ENCODE measurements around the gene CHRNE. TPM values are rescaled to one million over a fixed set of nuclear protein-coding genes. Genes with fewer than 3 reads are reported as not detected.
"Not testable (repeated sequence)": the region's sequence is repeated elsewhere in the genome, so short reads cannot be mapped to it uniquely, and the experiment has no call there.

The CHRNE gene
- total RNA-seq, 1 experiment from 2014 or later, result 0.31 TPM

- Histone ChIP-seq H4K91ac (ENCODE audit: insufficient read length, low read depth, low read length) (no peak overlapping the region), H2BK120ac (ENCODE audit: low read depth, low read length, poor library complexity, severe bottlenecking) (no peak overlapping the region), H3K27me3 (ENCODE audit: insufficient read depth, low read length) (no peaks in the 10 kb centered on the region), H4K8ac (replicated peaks; ENCODE audit: insufficient read length, low read depth, low read length) (no peak overlapping the region), H3K14ac (ENCODE audit: insufficient read depth, low read length) (no peak overlapping the region), H2BK12ac (ENCODE audit: insufficient read length, low read depth, low read length) (no peak overlapping the region), H3K23ac (ENCODE audit: insufficient read length, low read depth, low read length) (no peak overlapping the region), H3K9ac (ENCODE audit: extremely low read depth, insufficient read length, low read length) (no peak overlapping the region), H4K5ac (ENCODE audit: insufficient read length, low read depth, low read length) (no peak overlapping the region), H2BK15ac (ENCODE audit: low read depth, low read length) (no peak overlapping the region), H3K23me2 (ENCODE audit: insufficient read length, low read depth, low read length, poor library complexity, severe bottlenecking) (no peaks in the 10 kb centered on the region), H2BK20ac (ENCODE audit: low read depth, low read length, poor library complexity, severe bottlenecking) (no peak overlapping the region), H3K27ac (ENCODE audit: insufficient read length, low read depth, low read length) (no peak overlapping the region), H3K79me1 (ENCODE audit: insufficient read depth, low read depth, low read length, poor library complexity, severe bottlenecking) (no peaks in the 10 kb centered on the region), H2BK5ac (ENCODE audit: insufficient read length, low read length) (no peak overlapping the region), H3K56ac (ENCODE audit: insufficient read length, low read depth, low read length) (no peak overlapping the region), H3K4me1 (ENCODE audit: insufficient read depth, low read length) (no peaks in the 10 kb centered on the region; the same call in 1 of the 2 replicates), H3K79me2 (ENCODE audit: insufficient read depth, low read length) (peaks cover 2% of the 10 kb centered on the region; the same call in 1 of the 2 replicates), H3K9me3 (ENCODE audit: control insufficient read depth, low read depth, low read length) (no peaks in the 10 kb centered on the region), H4K20me1 (ENCODE audit: control insufficient read depth, insufficient read depth, insufficient read length) (no peaks in the 10 kb centered on the region), H3K4ac (ENCODE audit: low read depth, low read length) (no peak overlapping the region), H2AK5ac (ENCODE audit: insufficient read length, low read length) (no peak overlapping the region), H3K4me2 (ENCODE audit: insufficient read depth, insufficient read length, low read length) (no peak overlapping the region), H2AFZ (ENCODE audit: low read length) (no peak overlapping the region), H3T11ph (ENCODE audit: low read length) (no peak overlapping the region), H3K18ac (ENCODE audit: insufficient read length, low read depth, low read length) (no peak overlapping the region)
- WGBS (ENCODE audit: extremely low coverage, insufficient read length, low lambda C conversion rate), result no CpG with 5 or more reads among the region's 2 CpGs
- Mint-ChIP-seq H3K4me3 (no peak overlapping the region), H3K27me3 (ENCODE audit: low read depth) (no peaks in the 10 kb centered on the region), H3K4me1 (peaks cover 7% of the 10 kb centered on the region in 2 experiments), H3K27ac (no peak overlapping the region; a peak in 2 of 7 replicates), H3K9me3 (no peaks in the 10 kb centered on the region), H3K36me3 (ENCODE audit: insufficient read depth in 1 of 3, low read depth in 3 of 3) (peaks cover 0 to 3% (median 2%) of the 10 kb centered on the region in 3 experiments; a peak in 3 of 7 replicates)
- no peak for TF ChIP-seq CTCF (conservative IDR thresholded peaks at IDR 0.05)
- no peak for DNase-seq
These were observed 32.0 kb downstream of the CHRNE start for GRCh38 chr17:4870855-4871254.

- H3K27me3 ChIP-seq (ENCODE audit: insufficient read depth, low read length), result not testable (repeated sequence)
These were observed 33.6 kb downstream of the CHRNE start for GRCh38 chr17:4869058-4869998.

More at GRCh38 chr17:4869058-4869998, 33.6 kb downstream of the CHRNE start:
- not testable (repeated sequence) for H3K4ac ChIP-seq (ENCODE audit: low read depth, low read length); H3K56ac ChIP-seq (ENCODE audit: insufficient read length, low read depth, low read length); H3K79me2 ChIP-seq (ENCODE audit: insufficient read depth, low read length); H3K9ac ChIP-seq (ENCODE audit: extremely low read depth, insufficient read length, low read length); H2BK120ac ChIP-seq (ENCODE audit: low read depth, low read length, poor library complexity, severe bottlenecking); H2BK5ac ChIP-seq (ENCODE audit: insufficient read length, low read length); H3T11ph ChIP-seq (ENCODE audit: low read length); H3K27ac ChIP-seq (ENCODE audit: insufficient read length, low read depth, low read length); H3K18ac ChIP-seq (ENCODE audit: insufficient read length, low read depth, low read length); H3K9me3 Mint-ChIP-seq; H4K5ac ChIP-seq (ENCODE audit: insufficient read length, low read depth, low read length); DNase-seq; H3K4me1 Mint-ChIP-seq; H3K23me2 ChIP-seq (ENCODE audit: insufficient read length, low read depth, low read length, poor library complexity, severe bottlenecking); H3K27ac Mint-ChIP-seq; H4K8ac ChIP-seq (replicated peaks; ENCODE audit: insufficient read length, low read depth, low read length); H3K9me3 ChIP-seq (ENCODE audit: control insufficient read depth, low read depth, low read length); H3K36me3 Mint-ChIP-seq (ENCODE audit: insufficient read depth in 1 of 3, low read depth in 3 of 3); H4K91ac ChIP-seq (ENCODE audit: insufficient read length, low read depth, low read length); H2AFZ ChIP-seq (ENCODE audit: low read length); H3K4me2 ChIP-seq (ENCODE audit: insufficient read depth, insufficient read length, low read length); H3K27me3 Mint-ChIP-seq (ENCODE audit: low read depth); H3K23ac ChIP-seq (ENCODE audit: insufficient read length, low read depth, low read length); H2BK20ac ChIP-seq (ENCODE audit: low read depth, low read length, poor library complexity, severe bottlenecking); H2BK15ac ChIP-seq (ENCODE audit: low read depth, low read length); H2BK12ac ChIP-seq (ENCODE audit: insufficient read length, low read depth, low read length); H4K20me1 ChIP-seq (ENCODE audit: control insufficient read depth, insufficient read depth, insufficient read length); H3K14ac ChIP-seq (ENCODE audit: insufficient read depth, low read length); H3K4me1 ChIP-seq (ENCODE audit: insufficient read depth, low read length); H3K79me1 ChIP-seq (ENCODE audit: insufficient read depth, low read depth, low read length, poor library complexity, severe bottlenecking); H2AK5ac ChIP-seq (ENCODE audit: insufficient read length, low read length); H3K4me3 Mint-ChIP-seq
- no CpG with 5 or more reads among the region's 22 CpGs for WGBS (ENCODE audit: extremely low coverage, insufficient read length, low lambda C conversion rate)

All from H9 (cell line).